ES-I3 (cell line): ENCODE results near the gene PFN4.
A peak's percentile ranks its signal among the peaks of the same experiment; 100 is the strongest.
"Not testable (repeated sequence)": the region's sequence is repeated elsewhere in the genome, so short reads cannot be mapped to it uniquely, and the experiment has no call there.

Experiments used
- H3K36me3 ChIP-seq: 2 replicates; pipeline ENCODE4 v1.6.1; 2013; ENCODE audit warnings: mild to moderate bottlenecking, low read length, control low read depth, moderate library complexity; ENCODE audit not compliant: insufficient read depth
- H3K4me1 ChIP-seq: 2 replicates; pipeline ENCODE4 v1.6.1; 2013; ENCODE audit warnings: mild to moderate bottlenecking, control low read depth, low read length; ENCODE audit not compliant: insufficient read depth
- H3K9ac ChIP-seq: 2 replicates; pipeline ENCODE4 v1.6.1; 2013; ENCODE audit warnings: low read depth, mild to moderate bottlenecking, low read length, moderate library complexity
- H3K9me3 ChIP-seq: 2 replicates; pipeline ENCODE4 v1.6.1; 2013; ENCODE audit warnings: mild to moderate bottlenecking, low read length, moderate library complexity; ENCODE audit not compliant: control insufficient read depth, insufficient read depth

Gene PFN4

GRCh38 chr2:24125956-24126355 lies 2.8 kb upstream of the PFN4 start:
- no peak overlapping the region for H3K9ac ChIP-seq
- no peaks in the 10 kb centered on the region for H3K4me1 ChIP-seq
- no peaks in the 10 kb centered on the region for H3K36me3 ChIP-seq
- no peaks in the 10 kb centered on the region for H3K9me3 ChIP-seq

- Histone ChIP-seq H3K9me3 (no peaks in the 10 kb centered on the region), H3K9ac (peak overlapping the region; percentile 90), H3K36me3 (no peaks in the 10 kb centered on the region), H3K4me1 (no peaks in the 10 kb centered on the region)
These were observed 917 bp upstream of the PFN4 start for GRCh38 chr2:24123922-24124580.

GRCh38 chr2:24122366-24123194 lies 554 bp downstream of the PFN4 start:
- Histone ChIP-seq H3K4me1 (no peaks in the 10 kb centered on the region), H3K9me3 (no peaks in the 10 kb centered on the region), H3K9ac (peak overlapping the region; percentile 90), H3K36me3 (no peaks in the 10 kb centered on the region)

GRCh38 chr2:24121469-24121868 lies 1.7 kb downstream of the PFN4 start:
- H3K9me3 ChIP-seq: no peaks in the 10 kb centered on the region
- H3K4me1 ChIP-seq: no peaks in the 10 kb centered on the region
- no peaks in the 10 kb centered on the region for H3K36me3 ChIP-seq
- no peak overlapping the region for H3K9ac ChIP-seq

- no peaks in the 10 kb centered on the region for H3K4me1 ChIP-seq
- H3K36me3 ChIP-seq: no peaks in the 10 kb centered on the region
- no peak overlapping the region for H3K9ac ChIP-seq
- no peaks in the 10 kb centered on the region for H3K9me3 ChIP-seq
These were observed 2.1 kb downstream of the PFN4 start for GRCh38 chr2:24121066-24121465.

GRCh38 chr2:24117902-24118301 lies 5.2 kb downstream of the PFN4 start:
- Histone ChIP-seq H3K9me3 (no peaks in the 10 kb centered on the region), H3K4me1 (no peaks in the 10 kb centered on the region), H3K36me3 (no peaks in the 10 kb centered on the region), H3K9ac (no peak overlapping the region)

- H3K9ac ChIP-seq: no peak overlapping the region
- H3K9me3 ChIP-seq: no peaks in the 10 kb centered on the region
- no peaks in the 10 kb centered on the region for H3K4me1 ChIP-seq
- H3K36me3 ChIP-seq: no peaks in the 10 kb centered on the region
These were observed 8.1 kb downstream of the PFN4 start for GRCh38 chr2:24115057-24115456.

- Histone ChIP-seq H3K36me3 (no peaks in the 10 kb centered on the region), H3K9ac (no peak overlapping the region), H3K4me1 (no peaks in the 10 kb centered on the region), H3K9me3 (no peaks in the 10 kb centered on the region; the same call in 1 of the 2 replicates)
These were observed 11.7 kb downstream of the PFN4 start for GRCh38 chr2:24111407-24111901.

- no peaks in the 10 kb centered on the region for H3K36me3 ChIP-seq
- no peaks in the 10 kb centered on the region for H3K4me1 ChIP-seq
- no peaks in the 10 kb centered on the region; the same call in 1 of the 2 replicates for H3K9me3 ChIP-seq
- H3K9ac ChIP-seq: no peak overlapping the region
These were observed 12.4 kb downstream of the PFN4 start for GRCh38 chr2:24110660-24111303.

- not testable (repeated sequence) for H3K9me3 ChIP-seq, H3K36me3 ChIP-seq, H3K9ac ChIP-seq, H3K4me1 ChIP-seq
These were observed 13.7 kb downstream of the PFN4 start for GRCh38 chr2:24109431-24109830.

- no peaks in the 10 kb centered on the region for H3K4me1 ChIP-seq
- no peaks in the 10 kb centered on the region; the same call in 1 of the 2 replicates for H3K9me3 ChIP-seq
- no peak overlapping the region for H3K9ac ChIP-seq
- H3K36me3 ChIP-seq: no peaks in the 10 kb centered on the region
These were observed 15.8 kb downstream of the PFN4 start for GRCh38 chr2:24107336-24107735.

- Histone ChIP-seq H3K9me3 (no peaks in the 10 kb centered on the region; the same call in 1 of the 2 replicates), H3K36me3 (no peaks in the 10 kb centered on the region), H3K4me1 (no peaks in the 10 kb centered on the region), H3K9ac (no peak overlapping the region)
These were observed 16.3 kb downstream of the PFN4 start for GRCh38 chr2:24106786-24107185.

GRCh38 chr2:24105816-24106215 lies 17.3 kb downstream of the PFN4 start:
- Histone ChIP-seq H3K36me3 (no peaks in the 10 kb centered on the region), H3K4me1 (no peaks in the 10 kb centered on the region), H3K9ac (no peak overlapping the region), H3K9me3 (no peaks in the 10 kb centered on the region; the same call in 1 of the 2 replicates)

GRCh38 chr2:24104906-24105305 lies 18.2 kb downstream of the PFN4 start:
- H3K9me3 ChIP-seq: no peaks in the 10 kb centered on the region; the same call in 1 of the 2 replicates
- H3K36me3 ChIP-seq: no peaks in the 10 kb centered on the region
- no peaks in the 10 kb centered on the region for H3K4me1 ChIP-seq
- H3K9ac ChIP-seq: no peak overlapping the region
